GM18907 (cell line): ENCODE results near the gene SLC6A4.
A peak's percentile ranks its signal among the peaks of the same experiment; 100 is the strongest.
"Not testable (repeated sequence)": the region's sequence is repeated elsewhere in the genome, so short reads cannot be mapped to it uniquely, and the experiment has no call there.

Experiments
- ATAC-seq: cut with Tn5 transposase; IDR thresholded peaks from one replicate; pipeline ENCODE4 v1.9.1; 2021; ENCODE audit warnings: mild to moderate bottlenecking, moderate library complexity; ENCODE audit not compliant: unreplicated experiment

SLC6A4 gene

GRCh38 chr17:30186761-30187160, 48.7 kb downstream of the SLC6A4 start:
- no peak for ATAC-seq

GRCh38 chr17:30176855-30177254, 58.6 kb downstream of the SLC6A4 start:
- ATAC-seq, result no peak

GRCh38 chr17:30174556-30174955, 60.9 kb downstream of the SLC6A4 start:
- ATAC-seq, result no peak

- ATAC-seq, result peak; percentile 79
These were observed 61.8 kb downstream of the SLC6A4 start for GRCh38 chr17:30173649-30174048.

GRCh38 chr17:30172560-30172959, 62.9 kb downstream of the SLC6A4 start:
- no peak for ATAC-seq

GRCh38 chr17:30170415-30170987, 65.0 kb downstream of the SLC6A4 start:
- no peak for ATAC-seq

GRCh38 chr17:30165960-30166359, 69.5 kb downstream of the SLC6A4 start:
- ATAC-seq, result no peak

GRCh38 chr17:30165147-30165546, 70.3 kb downstream of the SLC6A4 start:
- no peak for ATAC-seq

GRCh38 chr17:30164531-30164930, 71.0 kb downstream of the SLC6A4 start:
- no peak for ATAC-seq

- ATAC-seq, result no peak
These were observed 73.9 kb downstream of the SLC6A4 start for GRCh38 chr17:30161601-30162000.

- ATAC-seq, result no peak
These were observed 74.9 kb downstream of the SLC6A4 start for GRCh38 chr17:30160419-30161172.

GRCh38 chr17:30158896-30159625, 76.4 kb downstream of the SLC6A4 start:
- no peak for ATAC-seq

- ATAC-seq, result no peak
These were observed 80.1 kb downstream of the SLC6A4 start for GRCh38 chr17:30155389-30155788.

- ATAC-seq, result no peak
These were observed 82.0 kb downstream of the SLC6A4 start for GRCh38 chr17:30153463-30153862.

GRCh38 chr17:30151471-30151870, 84.0 kb downstream of the SLC6A4 start:
- ATAC-seq, result no peak

- ATAC-seq, result no peak
These were observed 87.1 kb downstream of the SLC6A4 start for GRCh38 chr17:30148376-30148775.

GRCh38 chr17:30147860-30148259, 87.6 kb downstream of the SLC6A4 start:
- not testable (repeated sequence) for ATAC-seq
